Trophoblast cell (in vitro differentiated cells and primary cell): ENCODE measurements around the gene EXOC3.

Experiments
- DNase-seq, 2 donors: peaks; one replicate each; pipeline ENCODE4 v3.0.0-alpha.2; 2016
- H2AFZ ChIP-seq: 2 replicates; pipeline ENCODE4 v1.6.1; 2013; ENCODE audit warnings: low read length, moderate library complexity, mild to moderate bottlenecking; ENCODE audit not compliant: insufficient read depth, poor library complexity
- H2AK5ac ChIP-seq: 2 replicates; pipeline ENCODE4 v1.6.1; 2013; ENCODE audit warnings: mild to moderate bottlenecking, low read length
- H2BK120ac ChIP-seq: 2 replicates; pipeline ENCODE4 v1.6.1; 2013; ENCODE audit warnings: low read length, mild to moderate bottlenecking, moderate library complexity; ENCODE audit not compliant: insufficient read depth, poor library complexity
- H2BK12ac ChIP-seq: 2 replicates; pipeline ENCODE4 v1.6.1; 2013; ENCODE audit warnings: mild to moderate bottlenecking, low read length, moderate library complexity
- H2BK5ac ChIP-seq: 2 replicates; pipeline ENCODE4 v1.6.1; 2013; ENCODE audit warnings: low read length, low read depth, moderate library complexity, mild to moderate bottlenecking; ENCODE audit not compliant: poor library complexity
- H3K14ac ChIP-seq: 2 replicates; pipeline ENCODE4 v1.6.1; 2013; ENCODE audit warnings: mild to moderate bottlenecking, low read length
- H3K18ac ChIP-seq: 2 replicates; pipeline ENCODE4 v1.6.1; 2013; ENCODE audit warnings: mild to moderate bottlenecking, low read length
- H3K23ac ChIP-seq: 2 replicates; pipeline ENCODE4 v1.6.1; 2013; ENCODE audit warnings: low read length
- H3K27ac ChIP-seq: 2 replicates; pipeline ENCODE4 v1.5.1; 2013; ENCODE audit warnings: low read depth, mild to moderate bottlenecking, inconsistent platforms, low read length, moderate library complexity
- H3K27me3 ChIP-seq: 2 replicates; pipeline ENCODE4 v1.6.1; 2013; ENCODE audit warnings: inconsistent platforms, mild to moderate bottlenecking, low read length, moderate library complexity; ENCODE audit not compliant: insufficient read depth
- H3K36me3 ChIP-seq, 2 experiments: 1 replicate in 1 of 2; 2 replicates in 1 of 2; pipeline ENCODE4 v1.6.1; 2013; ENCODE audit warnings: low read length in 2 of 2, mild to moderate bottlenecking in 2 of 2, moderate library complexity in 1 of 2; ENCODE audit not compliant: insufficient read depth in 2 of 2, control insufficient read depth in 1 of 2
- H3K4ac ChIP-seq: 2 replicates; pipeline ENCODE4 v1.6.1; 2013; ENCODE audit warnings: low read depth, mild to moderate bottlenecking, low read length, moderate library complexity
- H3K4me1 ChIP-seq, 2 experiments: 1 replicate in 1 of 2; 2 replicates in 1 of 2; pipeline ENCODE4 v1.6.1; 2013; ENCODE audit warnings: low read length in 2 of 2, mild to moderate bottlenecking in 2 of 2, moderate library complexity in 1 of 2; ENCODE audit not compliant: insufficient read depth in 2 of 2, control insufficient read depth in 1 of 2
- H3K4me2 ChIP-seq: 2 replicates; pipeline ENCODE4 v1.6.1; 2013; ENCODE audit warnings: inconsistent platforms, mild to moderate bottlenecking, low read length, moderate library complexity
- H3K4me3 ChIP-seq: 2 replicates; pipeline ENCODE4 v1.5.1; 2013; ENCODE audit warnings: mild to moderate bottlenecking, low read depth, low read length, inconsistent platforms
- H3K79me1 ChIP-seq: one replicate; pipeline ENCODE4 v1.6.1; 2013; ENCODE audit warnings: low read length
- H3K79me2 ChIP-seq: 2 replicates; pipeline ENCODE4 v1.6.1; 2013; ENCODE audit warnings: low read length, mild to moderate bottlenecking; ENCODE audit not compliant: control insufficient read depth, insufficient read depth, poor library complexity
- H3K9ac ChIP-seq: 2 replicates; pipeline ENCODE4 v1.6.1; 2013; ENCODE audit warnings: mild to moderate bottlenecking, low read length
- H3K9me3 ChIP-seq: 2 replicates; pipeline ENCODE4 v1.6.1; 2013; ENCODE audit warnings: low read depth, mild to moderate bottlenecking, control low read depth, inconsistent platforms, low read length; ENCODE audit not compliant: insufficient read depth
- H4K12ac ChIP-seq: 2 replicates; pipeline ENCODE4 v1.6.1; 2013; ENCODE audit warnings: low read depth, mild to moderate bottlenecking, low read length, moderate library complexity
- H4K8ac ChIP-seq: 2 replicates; pipeline ENCODE4 v1.6.1; 2013; ENCODE audit warnings: low read depth, mild to moderate bottlenecking, low read length, moderate library complexity
- H4K91ac ChIP-seq: one replicate; pipeline ENCODE4 v1.6.1; 2013; ENCODE audit warnings: low read depth, mild to moderate bottlenecking, low read length, moderate library complexity
- WGBS: extraction: QIAGEN DNeasy Blood & Tissue Kit; methylation state at CpG from one replicate; pipeline ENCODE4 v1.1.7; 2013; ENCODE audit warnings: missing lambda C conversion rate; ENCODE audit not compliant: insufficient read length, insufficient coverage; ENCODE audit errors: extremely low coverage; 5-methylcytosine and 5-hydroxymethylcytosine counted together

Gene EXOC3

DNA sequence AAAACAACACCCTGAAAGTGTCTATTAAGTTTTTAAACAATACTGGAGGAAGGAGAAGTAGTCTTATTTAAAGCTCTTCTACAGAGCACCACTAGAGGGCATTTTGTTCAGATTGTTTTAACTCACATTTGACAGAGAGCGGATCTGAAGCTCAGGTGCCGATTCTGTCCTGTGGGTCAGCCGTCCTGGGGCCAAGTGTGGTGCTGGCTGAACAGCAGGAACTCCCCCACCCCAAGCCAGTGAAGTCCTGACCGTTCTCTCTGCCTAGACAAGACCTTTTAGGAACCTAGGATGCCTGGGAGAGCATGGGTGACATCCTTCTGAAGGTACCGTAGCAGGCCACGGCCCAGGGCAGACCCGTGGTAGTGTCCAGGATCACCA, 3.9 kb downstream of the EXOC3 start:
- Histone ChIP-seq H3K27me3 (no peaks in the 10 kb centered on the region), H3K9ac (no peak overlapping the region), H2BK5ac (no peak overlapping the region), H3K4me2 (no peak overlapping the region), H3K9me3 (peaks cover 2% of the 10 kb centered on the region), H3K18ac (no peak overlapping the region), H3K27ac (no peak overlapping the region), H2BK12ac (no peak overlapping the region), H3K4me3 (no peak overlapping the region), H2BK120ac (no peak overlapping the region), H4K12ac (no peak overlapping the region), H3K36me3 (peaks cover 18 to 22% of the 10 kb centered on the region in 2 experiments), H3K4ac (no peak overlapping the region), H2AK5ac (no peak overlapping the region), H3K79me1 (peaks cover 7% of the 10 kb centered on the region), H4K8ac (no peak overlapping the region), H2AFZ (no peak overlapping the region), H3K14ac (no peak overlapping the region), H3K79me2 (peaks cover 14% of the 10 kb centered on the region), H4K91ac (no peak overlapping the region), H3K4me1 (peaks cover 13 to 14% of the 10 kb centered on the region in 2 experiments), H3K23ac (no peak overlapping the region)
- peak in 1 of 2 donors; percentile 71 for DNase-seq
- no CpG with 5 or more reads among the region's 7 CpGs for WGBS

DNA sequence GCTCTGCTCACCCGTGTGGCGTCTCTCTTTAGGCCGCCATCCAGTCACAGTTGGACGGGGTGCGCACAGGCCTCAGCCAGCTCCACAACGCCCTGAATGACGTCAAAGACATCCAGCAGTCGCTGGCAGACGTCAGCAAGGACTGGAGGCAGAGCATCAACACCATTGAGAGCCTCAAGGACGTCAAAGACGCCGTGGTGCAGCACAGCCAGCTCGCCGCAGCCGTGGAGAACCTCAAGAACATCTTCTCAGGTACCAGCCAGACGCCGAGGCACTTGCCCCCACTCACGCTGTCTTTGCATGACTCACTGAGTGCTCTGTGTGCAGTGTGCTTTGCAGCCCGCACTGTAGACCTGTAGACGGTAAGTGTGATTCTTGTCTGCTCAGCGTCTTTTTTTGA, 4.5 kb downstream of the EXOC3 start:
- no peak overlapping the region for H3K9ac ChIP-seq
- peaks cover 18 to 22% of the 10 kb centered on the region in 2 experiments for H3K36me3 ChIP-seq
- H3K27me3 ChIP-seq: no peaks in the 10 kb centered on the region
- no peak overlapping the region for H2BK5ac ChIP-seq
- no peak overlapping the region for H3K4me2 ChIP-seq
- H3K79me2 ChIP-seq: peaks cover 12% of the 10 kb centered on the region
- H3K23ac ChIP-seq: no peak overlapping the region
- no peak overlapping the region for H2BK120ac ChIP-seq
- H3K4me3 ChIP-seq: no peak overlapping the region
- H2AFZ ChIP-seq: no peak overlapping the region
- H2AK5ac ChIP-seq: no peak overlapping the region
- H3K14ac ChIP-seq: no peak overlapping the region
- no peak overlapping the region for H3K27ac ChIP-seq
- H4K8ac ChIP-seq: no peak overlapping the region
- no peak overlapping the region for H2BK12ac ChIP-seq
- no peak overlapping the region for H4K91ac ChIP-seq
- H3K4me1 ChIP-seq: peaks cover 7 to 8% of the 10 kb centered on the region in 2 experiments
- H4K12ac ChIP-seq: no peak overlapping the region
- peaks cover 7% of the 10 kb centered on the region for H3K79me1 ChIP-seq
- H3K9me3 ChIP-seq: peaks cover 2% of the 10 kb centered on the region
- H3K4ac ChIP-seq: no peak overlapping the region
- WGBS: no CpG with 5 or more reads among the region's 21 CpGs
- DNase-seq: no peak
- no peak overlapping the region for H3K18ac ChIP-seq

DNA sequence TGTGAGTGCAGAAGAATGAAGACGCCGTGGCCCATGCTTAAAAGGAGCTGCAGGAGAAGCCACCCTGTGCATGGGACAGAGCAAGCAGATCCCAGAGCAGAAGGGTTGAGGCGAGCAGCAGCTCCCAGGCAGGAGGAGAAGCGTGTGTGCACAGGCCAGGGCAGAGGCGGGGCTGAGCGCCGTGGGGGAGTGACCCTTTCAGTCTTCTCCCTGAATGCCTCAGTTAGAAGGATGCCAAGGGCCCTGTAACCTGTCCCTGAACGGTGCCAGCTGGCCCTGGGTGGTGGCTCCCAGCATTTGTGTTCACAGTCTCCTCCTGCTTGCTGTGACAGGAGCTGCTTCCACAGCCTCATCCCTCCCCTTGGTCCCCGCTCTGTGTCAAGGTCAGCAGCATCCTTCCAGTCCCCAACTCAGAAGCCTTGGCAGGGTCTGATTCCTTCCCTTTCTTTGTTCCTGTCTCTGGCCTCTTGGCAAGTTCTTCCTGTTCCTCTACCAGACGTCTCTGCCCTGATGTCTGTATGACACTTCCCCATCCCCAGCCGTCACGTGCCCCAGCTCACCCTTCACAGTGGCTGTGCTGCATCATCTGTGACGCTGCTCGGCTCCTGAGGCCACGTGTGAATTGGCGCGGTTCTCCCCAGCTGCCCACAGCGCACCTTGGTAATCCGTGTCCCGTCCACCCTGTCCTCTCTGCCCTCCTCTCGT, 5.2 kb downstream of the EXOC3 start:
- Histone ChIP-seq H4K12ac (no peak overlapping the region), H3K79me1 (peaks cover 1% of the 10 kb centered on the region), H3K36me3 (peaks cover 23 to 30% of the 10 kb centered on the region in 2 experiments), H2AFZ (no peak overlapping the region), H3K79me2 (peaks cover 7% of the 10 kb centered on the region), H2BK12ac (no peak overlapping the region), H3K27me3 (no peaks in the 10 kb centered on the region), H4K91ac (no peak overlapping the region), H3K9ac (no peak overlapping the region), H3K14ac (no peak overlapping the region), H4K8ac (no peak overlapping the region), H3K4me3 (peak overlapping the region; percentile 8), H3K27ac (no peak overlapping the region), H2BK5ac (no peak overlapping the region), H3K4me1 (peaks cover 6 to 7% of the 10 kb centered on the region in 2 experiments), H3K18ac (no peak overlapping the region), H2AK5ac (no peak overlapping the region), H3K9me3 (peaks cover 5% of the 10 kb centered on the region), H2BK120ac (no peak overlapping the region), H3K4ac (no peak overlapping the region), H3K23ac (no peak overlapping the region), H3K4me2 (no peak overlapping the region)
- peak; percentile 20 to 23 for DNase-seq
- no CpG with 5 or more reads among the region's 21 CpGs for WGBS

DNA sequence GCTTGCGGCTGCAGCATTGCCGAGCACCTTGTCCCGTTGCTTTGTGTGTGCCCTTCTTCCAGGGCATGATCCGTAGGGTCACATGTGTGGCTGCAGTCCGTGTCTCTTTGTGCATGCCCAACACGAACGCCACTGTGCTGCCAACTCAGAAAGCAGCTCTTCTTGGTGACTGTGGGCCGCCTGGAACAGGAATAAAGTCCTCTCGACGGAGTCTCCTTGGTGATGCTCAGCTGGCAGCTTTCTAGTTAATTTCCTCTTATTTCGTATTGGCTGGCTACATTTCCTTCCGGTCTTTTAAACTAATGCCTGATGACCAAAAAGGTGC, 5.8 kb downstream of the EXOC3 start:
- Histone ChIP-seq H4K8ac (no peak overlapping the region), H2BK5ac (no peak overlapping the region)

More for the DNA sequence above, 5.8 kb downstream of the EXOC3 start:
- H3K36me3 ChIP-seq: peaks cover 28 to 35% of the 10 kb centered on the region in 2 experiments
- H2BK120ac ChIP-seq: no peak overlapping the region
- H3K27me3 ChIP-seq: no peaks in the 10 kb centered on the region
- H4K91ac ChIP-seq: no peak overlapping the region
- peaks cover 2% of the 10 kb centered on the region for H3K79me2 ChIP-seq
- no peak overlapping the region for H3K27ac ChIP-seq
- no peak overlapping the region for H2BK12ac ChIP-seq
- no peaks in the 10 kb centered on the region for H3K79me1 ChIP-seq
- H3K4me2 ChIP-seq: no peak overlapping the region
- peaks cover 3% of the 10 kb centered on the region in 2 experiments for H3K4me1 ChIP-seq
- H3K9me3 ChIP-seq: peaks cover 5% of the 10 kb centered on the region
- H2AFZ ChIP-seq: no peak overlapping the region
- no peak overlapping the region for H3K9ac ChIP-seq
- H2AK5ac ChIP-seq: no peak overlapping the region
- DNase-seq: no peak
- no peak overlapping the region for H3K23ac ChIP-seq
- H3K4me3 ChIP-seq: peak overlapping the region; percentile 8
- no peak overlapping the region for H4K12ac ChIP-seq
- no CpG with 5 or more reads among the region's 12 CpGs for WGBS
- no peak overlapping the region for H3K14ac ChIP-seq
- H3K18ac ChIP-seq: no peak overlapping the region
- H3K4ac ChIP-seq: no peak overlapping the region
